Suprapubic skin (tissue), 4 donors: ENCODE results near the gene SMIM21.

Experiments
- EP300 ChIP-seq: sonication (generic); formaldehyde crosslinking; IDR thresholded peaks from one replicate; pipeline ENCODE4 v1.6.1; 2017; ENCODE audit warnings: antibody characterized with exemption
- POLR2AphosphoS5 ChIP-seq, 3 donors: sonication (generic); formaldehyde crosslinking; IDR thresholded peaks; one replicate each; pipeline ENCODE4 v1.6.1; 2017; ENCODE audit warnings: antibody characterized with exemption in 3 of 3
- TF ChIP-seq, protein P1 (sequence below), 2 donors: fragments of 200-600 bp in 1 of 2; fragments of 450-650 bp in 1 of 2; sonication (generic) in 1 of 2; IDR thresholded peaks; one replicate each; pipeline ENCODE4 v1.5.1; 2016 to 2019; ENCODE audit warnings: antibody characterized with exemption in 2 of 2, mild to moderate bottlenecking in 1 of 2, moderate library complexity in 1 of 2

DNA sequence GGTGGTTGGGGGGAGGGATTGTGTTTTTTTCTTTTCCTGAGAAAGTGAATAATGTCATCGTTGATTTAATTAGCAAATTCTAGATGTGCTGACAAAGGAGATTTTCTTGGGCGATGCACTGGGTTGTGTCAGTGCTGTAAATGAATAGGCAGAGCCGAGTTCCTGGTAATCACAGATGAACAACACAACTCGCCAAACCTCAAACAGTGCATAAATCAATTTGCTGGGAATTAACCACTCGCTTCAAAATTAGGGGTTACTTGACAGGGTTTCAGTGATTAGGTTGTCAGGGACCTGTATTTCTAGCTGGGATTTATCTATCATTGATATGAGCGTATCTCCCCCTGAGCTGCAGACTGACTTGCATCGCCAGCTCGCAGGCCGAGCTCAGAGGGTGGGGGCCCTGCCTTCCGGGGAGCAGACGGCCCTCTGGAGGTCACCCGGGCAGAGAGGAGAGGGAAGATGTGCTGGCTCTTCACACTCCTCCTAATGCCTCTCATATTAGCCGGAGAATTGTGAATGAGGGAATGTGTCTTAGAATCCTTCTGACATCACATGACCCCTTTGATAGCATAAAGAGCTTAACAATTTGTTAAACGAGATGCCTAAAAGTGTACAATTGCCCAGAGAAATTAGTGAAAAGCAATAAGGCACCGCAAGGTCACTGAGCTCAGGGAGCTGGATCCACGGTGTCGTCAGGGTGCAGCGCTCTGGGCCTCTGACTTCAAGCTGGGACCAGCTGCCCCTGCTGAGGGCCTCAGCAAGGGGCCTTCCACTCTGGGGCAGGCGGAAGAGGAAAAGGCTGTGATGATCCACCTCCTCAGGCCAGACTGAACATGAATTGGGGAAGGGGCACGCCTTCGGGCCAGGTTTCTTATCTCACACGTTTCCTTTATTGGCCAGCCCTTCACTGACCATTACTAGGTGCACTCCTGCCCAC, 48.9 kb downstream of the SMIM21 start:
- TF ChIP-seq, protein P1, sequence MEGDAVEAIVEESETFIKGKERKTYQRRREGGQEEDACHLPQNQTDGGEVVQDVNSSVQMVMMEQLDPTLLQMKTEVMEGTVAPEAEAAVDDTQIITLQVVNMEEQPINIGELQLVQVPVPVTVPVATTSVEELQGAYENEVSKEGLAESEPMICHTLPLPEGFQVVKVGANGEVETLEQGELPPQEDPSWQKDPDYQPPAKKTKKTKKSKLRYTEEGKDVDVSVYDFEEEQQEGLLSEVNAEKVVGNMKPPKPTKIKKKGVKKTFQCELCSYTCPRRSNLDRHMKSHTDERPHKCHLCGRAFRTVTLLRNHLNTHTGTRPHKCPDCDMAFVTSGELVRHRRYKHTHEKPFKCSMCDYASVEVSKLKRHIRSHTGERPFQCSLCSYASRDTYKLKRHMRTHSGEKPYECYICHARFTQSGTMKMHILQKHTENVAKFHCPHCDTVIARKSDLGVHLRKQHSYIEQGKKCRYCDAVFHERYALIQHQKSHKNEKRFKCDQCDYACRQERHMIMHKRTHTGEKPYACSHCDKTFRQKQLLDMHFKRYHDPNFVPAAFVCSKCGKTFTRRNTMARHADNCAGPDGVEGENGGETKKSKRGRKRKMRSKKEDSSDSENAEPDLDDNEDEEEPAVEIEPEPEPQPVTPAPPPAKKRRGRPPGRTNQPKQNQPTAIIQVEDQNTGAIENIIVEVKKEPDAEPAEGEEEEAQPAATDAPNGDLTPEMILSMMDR (IDR thresholded peaks at IDR 0.05): no peak
- TF ChIP-seq POLR2AphosphoS5 (IDR thresholded peaks at IDR 0.05) (no peak), EP300 (no peak)
